Dermis microvascular lymphatic vessel endothelial cell (primary cell): Measurements from ENCODE around the gene MTUS2. TPM values are rescaled to one million over a fixed set of nuclear protein-coding genes. Genes with fewer than 3 reads are reported as not detected.

ENCODE experiments used
- DNase-seq, 2 donors: peaks; one replicate each; pipeline versions ENCODE4 v3.0.0 to v3.0.0-alpha.2; 2010; ENCODE audit warnings: low read depth in 2 of 2
- total RNA-seq: library from RNA; depleted of rRNA; stranded (reverse); fragments of >200 nt; gene quantifications from 2 replicates; pipeline ENCODE4 v1.2.1, GENCODE V29; 2014

The MTUS2 gene
- total RNA-seq, 1 donor from 2014 or later, result not detected

DNA sequence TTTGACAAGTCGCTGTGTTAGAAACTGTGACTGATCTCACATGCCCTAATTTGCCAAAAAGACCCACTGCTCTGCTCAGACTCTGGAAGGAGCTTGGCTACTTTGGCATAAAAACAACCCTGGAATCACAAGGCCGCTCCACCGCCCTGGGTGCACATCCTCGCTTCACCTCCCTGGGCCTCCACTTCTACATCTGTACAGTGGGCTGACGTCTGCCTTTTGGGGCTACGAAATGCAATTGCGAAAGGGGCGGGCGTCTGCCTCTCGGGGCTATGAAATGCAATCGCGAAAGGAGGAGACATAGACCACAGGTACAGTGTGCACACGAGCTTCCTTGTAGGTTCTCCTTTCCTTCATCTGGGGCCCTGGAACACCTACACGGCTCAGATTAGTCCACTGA lies 701.2 kb downstream of the MTUS2 start:
- DNase-seq, result no peak

DNA sequence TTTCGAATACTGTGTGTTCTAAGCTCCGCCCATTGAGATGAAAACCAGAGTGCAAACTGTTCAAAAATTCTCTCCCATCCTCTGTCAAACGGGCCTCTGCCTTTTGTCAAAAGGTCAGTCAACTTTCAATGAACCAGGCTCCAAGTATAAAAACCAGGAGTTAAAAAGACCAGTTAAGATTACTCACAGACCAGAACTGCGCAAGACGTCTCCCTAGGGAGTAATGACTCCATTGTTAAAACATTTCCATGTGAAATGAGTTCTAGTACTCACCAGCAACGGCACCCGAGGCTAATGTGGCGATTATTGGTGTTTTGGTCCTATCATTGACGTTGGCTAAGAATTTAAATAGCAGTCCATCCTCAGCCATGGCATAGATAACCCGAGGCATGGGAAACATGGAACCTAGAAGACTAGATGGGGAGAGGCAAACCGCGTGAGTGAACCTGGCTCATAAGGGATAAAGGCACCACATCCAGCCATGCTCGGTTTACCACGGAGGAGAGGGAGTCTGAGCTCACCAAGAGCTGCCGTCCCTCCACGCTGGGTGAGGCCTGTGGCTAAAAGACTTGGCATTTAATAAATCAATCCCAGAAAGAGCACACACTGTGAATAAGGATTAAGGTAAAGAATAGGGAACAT lies 702.0 kb downstream of the MTUS2 start:
- no peak for DNase-seq

DNA sequence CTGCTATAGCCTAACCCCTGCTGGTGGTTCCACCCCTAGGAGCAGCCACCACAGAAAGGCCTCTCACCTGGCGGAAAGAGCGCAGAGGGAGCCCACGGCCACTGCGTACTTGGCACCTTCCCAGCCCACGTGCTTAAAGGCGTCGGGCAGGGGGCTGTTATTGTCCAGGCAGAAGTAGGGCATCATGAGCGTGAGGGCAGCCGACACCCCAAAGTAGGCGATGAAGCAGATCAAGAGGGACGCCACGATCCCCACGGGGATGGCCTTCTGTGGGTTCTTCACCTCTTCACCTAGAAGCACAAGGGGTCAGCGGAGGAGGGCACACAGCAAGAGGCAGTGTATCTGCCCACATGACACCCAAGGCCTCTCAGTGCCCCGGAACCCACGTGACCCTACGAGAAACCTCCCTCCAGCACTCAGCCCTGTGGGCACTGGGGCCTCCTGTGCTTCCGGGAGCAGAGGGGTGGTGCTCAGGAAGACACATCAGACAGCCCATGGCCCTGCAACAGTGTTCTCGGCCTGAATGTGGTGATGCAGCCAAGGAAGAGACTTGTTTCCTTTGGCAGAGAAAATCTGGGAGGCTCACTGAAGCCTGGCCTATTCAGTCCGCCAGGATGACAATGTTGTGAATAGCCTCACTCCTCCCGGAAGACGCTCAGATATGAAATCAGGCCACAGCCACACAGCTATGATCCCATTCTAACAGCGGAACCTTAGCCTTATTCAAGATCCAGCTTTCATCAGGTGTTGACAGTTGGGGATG lies 703.2 kb downstream of the MTUS2 start:
- peak; percentile 80 to 84 for DNase-seq

DNA sequence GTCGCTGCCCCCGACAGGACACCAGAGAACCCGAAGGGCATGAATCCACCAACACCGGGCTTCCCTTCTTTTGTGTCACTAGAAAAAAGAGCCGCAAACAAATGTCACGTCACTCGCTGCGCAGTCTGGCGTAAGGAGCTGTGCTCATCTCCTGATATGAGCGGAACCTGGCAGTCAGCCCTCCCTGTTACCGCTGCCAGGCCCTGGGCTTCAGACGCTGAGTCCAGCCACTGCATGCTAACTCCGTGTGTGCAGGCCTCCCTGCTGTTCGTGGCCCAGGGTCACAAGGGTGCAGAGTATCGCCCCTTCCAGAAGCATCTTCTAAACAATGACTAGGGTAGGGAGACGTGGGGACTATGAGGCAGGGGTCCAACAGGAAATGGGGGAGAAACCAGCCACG lies 704.0 kb downstream of the MTUS2 start:
- peak; percentile 55 to 62 for DNase-seq

DNA sequence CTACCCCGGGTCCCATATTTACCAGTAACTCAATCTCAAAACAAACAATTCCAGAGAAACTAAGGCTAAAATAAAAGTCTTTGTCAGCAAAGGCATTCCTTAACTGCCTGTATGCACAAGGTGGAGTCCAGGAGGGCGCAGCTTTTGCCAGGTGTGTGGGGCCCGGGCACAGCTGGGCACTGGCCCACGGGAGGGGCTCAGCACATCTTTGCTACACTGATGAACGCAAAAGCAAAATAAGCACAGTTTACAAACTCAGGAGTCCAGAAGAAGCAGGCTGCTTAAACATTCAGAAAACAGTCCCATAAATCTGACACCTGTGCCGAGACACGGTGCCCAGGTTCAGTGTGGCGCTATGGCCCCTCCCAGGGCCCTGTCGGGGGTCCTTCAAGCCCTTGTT lies 704.5 kb downstream of the MTUS2 start:
- no peak for DNase-seq

DNA sequence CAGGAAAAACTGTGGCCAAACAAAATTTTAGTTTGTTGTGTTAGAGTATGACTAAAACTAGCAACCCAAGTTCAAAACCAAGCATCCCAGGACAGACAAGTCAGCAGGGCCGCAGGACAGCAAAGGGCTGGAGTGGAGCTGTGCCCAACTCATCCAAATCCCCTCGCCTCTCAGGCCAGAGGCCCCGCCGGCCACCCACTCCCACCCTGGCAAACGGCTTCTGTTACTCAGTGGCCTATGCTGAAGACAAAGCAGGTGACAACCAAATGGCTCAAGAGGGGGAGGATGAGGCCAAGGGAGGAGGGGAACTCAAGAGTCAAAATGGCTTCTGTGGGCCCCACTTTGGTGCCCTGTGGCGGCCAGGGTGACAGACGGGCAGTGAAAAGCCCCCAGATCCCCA lies 705.6 kb downstream of the MTUS2 start:
- DNase-seq, result no peak

DNA sequence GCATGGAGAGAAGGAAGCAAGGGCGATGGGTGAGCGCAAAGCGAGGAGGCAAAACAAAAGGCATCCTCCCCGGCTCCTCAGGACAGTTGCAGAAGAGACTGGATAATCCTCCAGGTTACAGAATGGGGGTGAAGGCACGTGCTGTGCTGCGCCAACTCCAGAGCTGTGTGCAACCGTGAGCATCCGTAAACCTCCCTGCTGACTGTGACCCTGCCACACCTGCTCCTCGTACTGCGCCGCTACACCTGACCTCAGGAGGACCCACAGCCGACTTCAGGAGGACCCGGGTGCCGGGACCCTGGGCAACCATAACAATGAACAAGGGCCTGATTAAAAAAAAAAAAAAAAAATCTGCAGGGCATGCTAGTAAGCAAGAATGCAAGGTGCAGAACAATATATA lies 706.6 kb downstream of the MTUS2 start:
- no peak for DNase-seq

DNA sequence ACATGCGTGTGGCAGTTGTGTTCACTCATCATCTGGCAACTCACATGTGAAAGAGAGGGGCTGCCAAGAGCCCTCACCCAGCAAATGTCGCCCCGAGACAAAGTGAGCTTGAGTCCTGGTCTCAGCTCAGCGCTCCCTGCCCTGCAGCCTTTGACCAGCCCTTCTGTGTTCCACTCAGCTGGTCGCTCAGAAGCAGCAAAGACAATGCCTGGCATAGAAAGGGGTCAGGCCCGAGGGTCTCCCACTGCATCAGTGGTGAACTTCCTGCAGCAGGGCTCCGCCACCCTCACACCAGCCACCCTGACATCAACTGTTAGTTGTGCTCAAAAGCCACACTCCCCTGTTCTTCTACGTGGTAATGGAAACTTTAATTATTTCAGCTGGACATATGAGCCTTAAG lies 707.4 kb downstream of the MTUS2 start:
- DNase-seq, result no peak

DNA sequence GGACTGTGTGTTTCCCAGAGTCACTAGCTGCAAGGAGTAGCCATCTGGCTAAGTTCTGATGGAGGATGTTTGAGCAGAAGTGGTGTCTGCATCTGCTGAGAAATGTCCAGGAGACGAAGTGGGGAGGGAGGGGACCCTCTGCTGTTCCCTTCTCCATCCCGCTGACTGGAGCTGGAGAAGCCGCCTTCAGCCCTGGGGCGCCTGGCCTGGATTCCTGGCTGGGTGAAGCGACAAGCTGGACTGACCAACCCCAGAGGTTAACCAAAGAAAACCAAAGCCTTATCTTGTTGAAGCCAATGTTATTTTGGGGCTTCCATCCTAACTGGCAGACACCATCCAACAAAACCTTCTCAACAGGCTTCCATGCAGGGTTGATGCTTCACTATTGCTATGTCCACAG lies 707.8 kb downstream of the MTUS2 start:
- DNase-seq, result no peak

DNA sequence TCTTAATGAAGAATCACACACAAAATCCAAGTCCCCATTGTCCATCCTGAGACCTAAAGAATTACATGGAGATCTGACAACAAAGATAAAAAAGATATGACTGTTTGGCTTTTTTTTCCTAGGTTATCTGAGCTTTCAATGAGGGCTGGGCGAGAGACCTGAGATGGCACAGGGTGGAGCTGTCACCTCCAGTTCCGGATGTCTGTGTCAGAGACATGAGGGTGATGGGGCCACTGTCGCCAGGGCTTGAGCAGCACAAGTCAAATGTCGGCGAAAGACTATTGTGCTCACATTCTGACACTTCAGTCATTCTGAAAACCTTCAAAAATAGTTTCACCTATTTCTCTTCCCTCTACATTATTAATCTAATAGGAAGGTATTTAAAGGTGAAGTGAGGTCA lies 709.6 kb downstream of the MTUS2 start:
- DNase-seq, result no peak

DNA sequence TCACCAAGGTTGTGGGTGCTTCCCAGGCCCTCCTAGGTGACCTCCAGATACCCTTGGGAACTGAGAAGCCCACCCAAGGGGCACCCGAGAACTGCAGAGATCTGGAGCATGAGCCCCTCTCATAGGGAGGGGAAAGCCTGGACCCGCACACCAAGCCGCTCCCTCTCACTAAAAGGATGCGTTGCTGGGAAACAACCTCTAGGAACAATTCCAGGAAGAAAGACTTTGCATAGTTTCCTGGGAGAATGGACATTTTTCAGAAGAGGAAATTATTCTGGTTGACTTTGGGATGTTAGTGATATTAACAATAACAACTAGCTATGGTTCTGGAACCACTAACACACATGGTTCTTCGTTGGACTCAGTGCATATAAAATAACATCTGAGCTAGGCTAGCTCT lies 710.8 kb downstream of the MTUS2 start:
- no peak for DNase-seq

DNA sequence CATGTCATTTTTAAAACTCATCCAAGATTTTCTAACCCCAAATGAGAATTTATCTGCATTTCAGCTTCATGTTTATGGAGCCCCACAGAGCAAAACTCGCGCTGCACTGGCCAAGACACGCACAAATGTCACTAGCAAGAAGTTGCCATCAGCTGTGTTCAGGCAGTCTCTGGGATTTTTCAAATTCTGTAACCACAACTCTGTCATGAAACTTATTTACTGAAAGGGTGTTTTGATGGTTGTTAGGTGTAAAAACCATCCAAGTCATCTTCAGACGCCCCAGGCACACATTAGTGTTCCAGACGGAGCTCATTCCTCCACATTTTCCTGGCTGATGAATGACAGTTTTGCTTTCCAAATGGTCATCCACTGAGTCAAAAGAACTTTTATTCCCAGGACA lies 712.0 kb downstream of the MTUS2 start:
- no peak for DNase-seq

DNA sequence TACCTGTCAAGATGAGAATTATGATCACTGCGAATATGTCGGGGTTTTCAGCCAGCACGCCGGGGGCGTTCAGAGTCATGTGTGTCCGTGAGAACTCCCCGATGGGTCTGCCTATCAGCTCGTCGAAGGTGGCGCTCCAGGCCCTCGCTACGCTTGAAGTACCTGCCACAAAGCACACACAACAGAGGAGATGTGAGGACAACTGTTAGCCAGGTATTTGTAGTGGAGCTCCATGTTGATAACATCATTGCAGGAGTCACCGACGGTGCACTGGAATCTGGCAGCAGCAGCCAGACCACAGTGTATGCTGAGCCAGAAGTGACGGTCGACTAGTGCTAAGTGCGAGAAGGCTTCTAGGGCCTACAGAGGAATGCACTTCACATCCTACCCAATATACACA lies 712.7 kb downstream of the MTUS2 start:
- no peak for DNase-seq

DNA sequence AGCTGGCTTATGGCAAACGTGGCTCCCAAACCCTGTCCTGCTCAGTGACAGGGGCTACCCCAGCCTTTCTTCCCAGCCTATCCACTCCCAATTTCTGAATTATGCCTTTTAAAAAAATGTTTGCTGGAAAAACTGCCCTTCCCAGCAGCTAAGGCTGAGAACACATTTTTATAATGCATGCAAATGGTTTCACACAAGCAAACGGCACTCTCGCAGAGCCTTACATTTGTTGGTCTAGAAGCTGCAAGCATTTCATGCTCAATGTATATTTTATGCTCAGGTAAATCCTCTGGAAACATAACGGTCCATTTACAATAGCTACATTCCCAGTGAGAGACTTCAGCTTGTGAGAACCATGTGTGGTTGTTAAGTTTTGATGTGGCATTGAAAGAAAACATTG lies 713.9 kb downstream of the MTUS2 start:
- DNase-seq, result no peak

DNA sequence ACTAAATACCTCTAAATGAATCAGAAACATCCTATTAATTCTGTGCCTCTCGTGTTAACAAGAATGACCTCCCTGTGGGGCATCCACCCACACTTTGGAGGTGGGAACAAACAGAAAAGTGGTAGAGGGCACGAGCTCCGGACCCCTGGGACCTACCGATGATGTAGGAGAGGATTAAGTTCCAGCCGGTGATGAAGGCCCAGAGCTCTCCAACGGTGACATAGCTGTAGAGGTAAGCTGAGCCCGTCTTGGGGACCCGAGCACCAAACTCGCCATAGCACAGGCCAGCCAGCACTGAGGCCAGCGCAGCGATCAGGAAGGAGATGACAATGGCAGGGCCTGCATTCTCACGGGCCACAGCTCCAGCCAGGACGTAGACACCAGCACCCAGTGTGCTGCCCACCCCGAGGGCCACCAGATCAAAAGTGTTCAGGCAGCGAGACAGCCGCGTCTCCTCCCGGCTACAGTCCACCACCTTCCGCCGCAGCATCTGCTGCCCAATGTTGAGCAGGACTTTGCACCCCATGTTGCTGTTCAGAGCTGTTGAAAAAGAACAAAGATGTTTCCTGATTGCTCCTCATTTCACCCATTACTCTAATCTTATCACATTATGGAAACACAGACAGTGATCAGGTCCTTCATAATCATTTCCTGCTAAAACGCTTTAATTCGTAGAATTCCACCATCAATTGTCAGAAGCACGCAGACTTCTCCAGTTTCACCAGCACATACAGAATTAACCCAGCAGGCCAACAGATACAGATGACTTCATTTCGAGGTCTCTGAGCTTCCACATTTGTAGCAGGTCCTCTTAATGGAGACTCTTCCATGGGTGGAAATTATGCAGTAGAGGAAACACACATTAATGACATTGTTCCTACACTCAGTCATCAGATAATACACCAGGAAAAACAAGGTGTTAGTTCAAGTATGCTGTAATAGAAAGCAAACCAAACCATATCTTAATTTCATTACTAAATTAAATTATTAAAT lies 715.8 kb downstream of the MTUS2 start:
- peak; percentile 39 to 84 for DNase-seq

DNA sequence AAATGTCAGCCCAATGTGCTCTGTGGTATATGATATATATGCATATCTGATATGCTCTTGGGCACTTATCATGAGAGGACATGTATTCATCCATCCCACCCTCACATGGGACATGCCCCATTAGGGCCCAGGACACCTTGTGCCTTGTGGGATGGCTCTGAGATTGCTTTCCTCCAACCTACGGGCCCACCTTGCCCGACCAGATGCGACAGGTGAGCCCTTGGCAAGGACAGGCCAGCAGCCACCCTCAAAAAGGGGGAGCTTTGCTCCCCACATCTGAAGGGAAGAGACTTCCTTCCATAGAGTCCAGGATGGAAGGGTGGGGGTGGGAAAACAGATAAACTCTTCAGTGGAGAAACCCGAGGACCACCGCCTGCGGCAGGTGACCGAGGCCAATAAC lies 716.7 kb downstream of the MTUS2 start:
- DNase-seq, result no peak

DNA sequence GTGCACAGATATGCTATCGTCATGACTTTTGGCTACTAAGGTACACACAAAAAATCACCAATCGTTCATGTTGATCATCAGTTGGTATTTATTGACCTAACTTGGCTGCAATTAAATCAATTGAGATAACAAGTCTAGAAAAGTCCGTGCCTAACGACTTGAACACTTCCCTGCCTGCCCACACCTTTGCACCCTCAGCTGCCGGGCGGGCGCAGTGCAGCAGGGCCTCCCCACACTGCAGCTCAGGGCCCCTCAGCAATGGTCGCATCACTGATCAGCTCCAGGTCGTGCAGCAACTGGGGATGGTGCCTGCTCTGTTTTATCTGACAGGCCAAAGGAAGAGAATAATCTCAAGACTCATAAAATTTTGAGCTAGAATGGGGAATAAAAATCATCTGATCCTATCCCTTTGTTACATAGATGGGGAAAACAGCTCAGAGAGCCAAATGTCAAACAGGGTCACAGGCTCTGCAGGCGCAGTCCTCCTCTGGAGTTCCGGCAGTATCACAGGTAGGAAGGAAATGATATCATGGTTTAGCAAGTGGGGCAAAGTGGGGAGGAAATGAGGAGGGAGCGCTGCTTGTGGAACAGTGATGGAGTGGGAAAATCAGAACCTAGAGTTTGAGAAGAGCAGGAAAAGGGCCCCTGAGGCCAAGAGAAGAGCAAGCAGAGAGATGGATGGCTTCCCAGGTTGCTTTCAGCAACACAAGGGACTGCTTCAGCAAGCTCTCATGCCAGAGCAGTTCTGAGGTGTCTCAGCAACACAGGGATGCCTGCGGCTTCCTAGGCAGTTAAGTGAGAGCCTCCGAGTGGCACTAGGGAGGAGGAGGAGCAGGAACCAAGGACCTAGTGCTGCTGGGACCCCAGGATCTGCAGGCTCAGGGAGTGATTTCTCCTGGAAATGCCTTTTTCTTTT lies 717.9 kb downstream of the MTUS2 start:
- peak; percentile 54 to 77 for DNase-seq

DNA sequence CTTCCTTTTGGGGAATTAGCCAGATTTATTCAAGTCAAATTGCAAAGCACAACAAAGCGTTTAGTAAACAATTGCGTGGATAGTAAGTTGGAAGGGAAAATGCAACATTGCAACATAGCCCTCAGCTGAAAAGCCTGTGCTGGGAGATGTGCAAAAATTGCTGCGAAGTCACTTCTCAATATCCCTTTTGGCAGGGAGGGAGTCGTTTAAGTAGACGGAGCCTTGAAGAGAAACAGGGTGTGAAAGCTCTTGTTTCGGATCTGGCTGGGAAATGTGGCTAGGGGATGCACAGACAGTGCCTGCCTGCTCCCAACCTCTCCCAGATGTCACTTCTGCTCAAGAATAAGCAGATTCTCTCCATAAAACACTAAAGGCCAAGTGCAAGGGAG lies 718.5 kb downstream of the MTUS2 start:
- DNase-seq, result no peak

DNA sequence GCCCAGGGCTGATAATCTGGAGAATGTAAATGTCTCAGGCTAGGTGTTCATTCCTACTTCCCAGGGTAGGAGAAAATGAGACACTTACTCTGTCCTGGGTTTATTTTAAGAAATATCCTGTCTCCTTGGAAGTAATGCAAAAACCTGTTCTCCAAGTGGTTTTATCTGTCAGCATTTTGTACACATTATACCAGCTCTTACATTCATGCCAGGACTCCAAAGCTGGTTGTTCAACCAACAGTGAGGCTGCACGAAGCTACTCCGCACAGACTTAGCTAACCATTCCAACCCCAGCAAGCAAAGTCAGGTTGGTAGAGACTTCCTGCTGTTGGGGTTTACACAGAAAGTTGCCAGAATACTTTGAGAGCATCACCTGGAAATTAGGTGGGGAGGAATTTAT lies 719.7 kb downstream of the MTUS2 start:
- DNase-seq, result no peak

DNA sequence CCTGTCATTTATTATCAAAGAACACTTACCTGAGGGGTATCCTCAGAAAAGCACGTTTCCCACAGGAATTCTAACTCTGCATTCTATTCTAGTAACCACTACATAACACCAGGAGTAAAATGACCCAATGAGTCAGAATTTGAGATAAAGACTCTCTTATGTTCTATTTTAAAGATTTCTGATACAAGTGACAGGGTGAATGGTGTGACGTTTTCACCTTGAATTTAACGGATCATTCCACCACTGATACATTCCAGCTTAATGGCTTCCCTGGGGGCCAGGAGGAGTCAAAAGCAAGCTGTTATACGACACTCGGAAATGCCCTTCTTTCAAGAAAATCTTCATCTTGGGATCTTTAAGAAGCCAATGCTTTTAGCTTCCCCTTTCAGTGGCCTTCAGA lies 720.2 kb downstream of the MTUS2 start:
- no peak for DNase-seq

DNA sequence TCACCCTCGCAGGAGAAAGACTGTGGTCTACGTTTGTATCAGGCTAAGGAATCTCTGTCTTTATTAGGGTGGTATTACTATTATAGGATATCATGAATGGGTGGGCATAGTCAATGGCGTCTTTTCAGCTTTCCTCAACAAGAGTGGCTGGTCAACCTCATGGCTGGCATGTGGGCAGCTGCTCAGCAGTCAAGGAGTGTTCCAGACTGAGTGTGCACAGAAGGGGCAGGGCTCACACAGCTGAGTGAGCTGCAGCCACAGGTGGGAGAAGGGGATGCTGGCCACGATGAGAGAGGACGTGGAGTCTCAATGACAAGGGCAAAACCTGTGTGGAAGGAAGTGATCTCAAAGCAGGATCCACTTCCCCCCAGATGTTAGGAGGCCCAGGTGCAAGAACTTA lies 720.7 kb downstream of the MTUS2 start:
- no peak for DNase-seq
